ENCODE results near the gene TASOR2. TPM values are rescaled to one million over a fixed set of nuclear protein-coding genes. Genes with fewer than 3 reads are reported as not detected.

TASOR2 gene
- total RNA-seq, 1 experiment from 2014 or later: 123 TPM

GRCh38 chr10:5643346-5644067, 41.1 kb upstream of the TASOR2 start:
- DNase-seq (ENCODE audit: unreplicated experiment): no peak
- Mint-ChIP-seq H3K36me3 (ENCODE audit: insufficient read depth, unreplicated experiment) (peaks cover 96% of the 10 kb centered on the region), H3K4me3 (ENCODE audit: unreplicated experiment) (no peak overlapping the region), H3K27me3 (ENCODE audit: insufficient read depth, unreplicated experiment) (no peaks in the 10 kb centered on the region), H3K4me1 (ENCODE audit: insufficient read depth, unreplicated experiment) (no peaks in the 10 kb centered on the region), H3K27ac (ENCODE audit: low read depth, unreplicated experiment) (no peak overlapping the region), H3K9me3 (ENCODE audit: unreplicated experiment) (no peaks in the 10 kb centered on the region)
- intact Hi-C loops (cut with micrococcal nuclease): no loop called here
- ChIA-PET POLR2A (interaction anchor here (1.4 kb wide), 1 partner anchor 11 kb away, joined by 3 read pairs; no protein-coding TSS in a partner anchor), CTCF (interaction anchor here (1.1 kb wide), 1 partner anchor 13 kb away, joined by 3 read pairs; no protein-coding TSS in a partner anchor)
- no TSS peak for BruUV-seq (replicated peaks)
- TF ChIP-seq CTCF (IDR thresholded peaks at IDR 0.05; ENCODE audit: unreplicated experiment): no peak

- DNase-seq (ENCODE audit: unreplicated experiment): no peak
- H3K4me1 Mint-ChIP-seq (ENCODE audit: insufficient read depth, unreplicated experiment): no peaks in the 10 kb centered on the region
- no peak overlapping the region for H3K27ac Mint-ChIP-seq (ENCODE audit: low read depth, unreplicated experiment)
- no peaks in the 10 kb centered on the region for H3K9me3 Mint-ChIP-seq (ENCODE audit: unreplicated experiment)
- H3K36me3 Mint-ChIP-seq (ENCODE audit: insufficient read depth, unreplicated experiment): peaks cover 91% of the 10 kb centered on the region
- ChIA-PET CTCF (no interaction called here), POLR2A (no interaction called here)
- no TSS peak for BruUV-seq (replicated peaks)
- no peak overlapping the region for H3K4me3 Mint-ChIP-seq (ENCODE audit: unreplicated experiment)
- intact Hi-C loops (cut with micrococcal nuclease): no loop called here
- no peaks in the 10 kb centered on the region for H3K27me3 Mint-ChIP-seq (ENCODE audit: insufficient read depth, unreplicated experiment)
- no peak for TF ChIP-seq CTCF (IDR thresholded peaks at IDR 0.05; ENCODE audit: unreplicated experiment)
These were observed 39.7 kb upstream of the TASOR2 start for GRCh38 chr10:5644930-5645329.

- no peak for DNase-seq (ENCODE audit: unreplicated experiment)
- no peaks in the 10 kb centered on the region for H3K27me3 Mint-ChIP-seq (ENCODE audit: insufficient read depth, unreplicated experiment)
- TF ChIP-seq CTCF (IDR thresholded peaks at IDR 0.05; ENCODE audit: unreplicated experiment): no peak
- no peaks in the 10 kb centered on the region for H3K9me3 Mint-ChIP-seq (ENCODE audit: unreplicated experiment)
- H3K4me3 Mint-ChIP-seq (ENCODE audit: unreplicated experiment): no peak overlapping the region
- intact Hi-C loops (cut with micrococcal nuclease): no loop called here
- ChIA-PET POLR2A (no interaction called here), CTCF (no interaction called here)
- no peaks in the 10 kb centered on the region for H3K4me1 Mint-ChIP-seq (ENCODE audit: insufficient read depth, unreplicated experiment)
- peaks cover 91% of the 10 kb centered on the region for H3K36me3 Mint-ChIP-seq (ENCODE audit: insufficient read depth, unreplicated experiment)
- H3K27ac Mint-ChIP-seq (ENCODE audit: low read depth, unreplicated experiment): no peak overlapping the region
- no TSS peak for BruUV-seq (replicated peaks)
These were observed 39.3 kb upstream of the TASOR2 start for GRCh38 chr10:5645375-5645774.

- no peaks in the 10 kb centered on the region for H3K4me1 Mint-ChIP-seq (ENCODE audit: insufficient read depth, unreplicated experiment)
- BruUV-seq (replicated peaks): no TSS peak
- CTCF ChIA-PET: interaction anchor here (0.7 kb wide), 1 partner anchor 116 kb away, joined by 3 read pairs; no protein-coding TSS in a partner anchor
- DNase-seq (ENCODE audit: unreplicated experiment): no peak
- intact Hi-C loops (cut with micrococcal nuclease): no loop called here
- peaks cover 88% of the 10 kb centered on the region for H3K36me3 Mint-ChIP-seq (ENCODE audit: insufficient read depth, unreplicated experiment)
- no peak overlapping the region for H3K27ac Mint-ChIP-seq (ENCODE audit: low read depth, unreplicated experiment)
- no peak overlapping the region for H3K4me3 Mint-ChIP-seq (ENCODE audit: unreplicated experiment)
- POLR2A ChIA-PET: interaction anchor here (1.2 kb wide), 1 partner anchor 19 kb away, joined by 3 read pairs; no protein-coding TSS in a partner anchor
- no peaks in the 10 kb centered on the region for H3K9me3 Mint-ChIP-seq (ENCODE audit: unreplicated experiment)
- H3K27me3 Mint-ChIP-seq (ENCODE audit: insufficient read depth, unreplicated experiment): no peaks in the 10 kb centered on the region
- no peak for TF ChIP-seq CTCF (IDR thresholded peaks at IDR 0.05; ENCODE audit: unreplicated experiment)
These were observed 38.6 kb upstream of the TASOR2 start for GRCh38 chr10:5645944-5646617.

Measured in MCF 10A (cell line).